HG03066 (cell line): ENCODE measurements around the gene TIMMDC1.
"Not testable (repeated sequence)": the region's sequence is repeated elsewhere in the genome, so short reads cannot be mapped to it uniquely, and the experiment has no call there.

ENCODE experiments used
- ATAC-seq: cut with Tn5 transposase; IDR thresholded peaks from one replicate; pipeline ENCODE4 v1.9.1; 2021; ENCODE audit warnings: low read depth; ENCODE audit not compliant: unreplicated experiment

Gene TIMMDC1

DNA sequence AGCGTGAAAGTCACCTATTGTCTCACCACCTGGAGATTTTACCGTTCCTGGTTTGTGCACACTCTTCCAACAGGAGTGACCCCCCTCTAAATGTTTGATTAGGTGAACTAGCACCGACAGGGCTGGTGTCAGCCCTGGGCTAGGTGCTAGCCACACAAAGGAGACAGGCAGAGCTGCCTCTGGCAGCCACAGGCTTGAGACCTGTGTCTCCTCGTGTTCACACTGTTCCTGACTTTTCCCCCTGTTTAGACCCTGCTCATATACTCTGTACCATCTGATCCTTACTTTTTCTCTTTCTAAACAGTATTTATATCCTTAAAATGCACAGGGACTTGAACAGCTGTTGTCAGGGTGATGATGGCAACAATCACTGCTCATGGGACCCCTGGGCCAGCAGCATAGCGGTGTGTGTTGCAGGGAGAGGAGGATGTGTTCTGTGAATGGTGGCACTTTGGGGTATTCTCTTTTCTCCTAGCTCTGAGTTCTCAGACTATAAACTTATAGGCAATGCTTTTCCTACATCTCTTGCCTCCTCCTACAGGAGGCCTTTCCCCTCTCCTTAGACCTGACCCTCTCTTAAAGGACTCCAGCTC is 55.6 kb downstream of the TIMMDC1 start:
- ATAC-seq, result no peak

DNA sequence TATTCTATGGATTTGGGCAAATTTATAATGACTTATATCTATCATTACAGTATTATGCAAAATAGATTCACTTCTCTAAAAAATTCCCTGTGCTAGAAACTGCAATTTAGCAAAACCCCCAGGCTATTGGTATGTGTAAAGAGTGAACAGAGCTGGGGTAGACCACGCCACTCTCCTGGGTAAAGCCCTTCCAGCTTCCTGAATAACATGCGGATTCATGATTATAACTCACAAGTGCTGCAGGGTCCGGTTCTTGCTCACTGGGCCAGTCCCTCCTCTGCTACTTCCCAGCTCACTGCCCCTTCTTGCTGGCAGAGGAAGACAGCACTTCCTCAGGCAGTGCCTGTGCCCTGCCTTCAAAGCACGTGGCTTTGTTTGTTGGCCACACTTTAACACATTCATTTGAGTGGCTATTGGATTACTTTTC is 57.0 kb downstream of the TIMMDC1 start:
- no peak for ATAC-seq

DNA sequence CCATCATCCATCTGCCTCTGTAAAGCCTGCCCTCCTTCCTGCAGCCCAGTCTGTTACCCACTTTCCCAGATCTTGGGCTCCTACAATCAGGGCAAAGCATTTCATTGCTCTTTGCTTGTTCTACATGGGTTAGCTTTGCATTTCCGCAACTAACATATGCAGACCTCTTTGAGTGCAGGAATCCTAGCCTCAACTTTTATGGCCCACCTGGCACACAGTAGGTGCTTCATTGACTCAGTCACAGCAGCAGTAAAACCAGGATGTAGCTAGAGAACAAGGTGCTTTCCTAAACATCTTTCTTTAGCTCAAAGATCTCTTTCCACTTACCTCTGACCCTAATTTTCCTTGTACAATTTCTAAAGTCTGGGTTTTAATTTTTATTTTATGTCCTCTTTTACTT is 57.6 kb downstream of the TIMMDC1 start:
- no peak for ATAC-seq

DNA sequence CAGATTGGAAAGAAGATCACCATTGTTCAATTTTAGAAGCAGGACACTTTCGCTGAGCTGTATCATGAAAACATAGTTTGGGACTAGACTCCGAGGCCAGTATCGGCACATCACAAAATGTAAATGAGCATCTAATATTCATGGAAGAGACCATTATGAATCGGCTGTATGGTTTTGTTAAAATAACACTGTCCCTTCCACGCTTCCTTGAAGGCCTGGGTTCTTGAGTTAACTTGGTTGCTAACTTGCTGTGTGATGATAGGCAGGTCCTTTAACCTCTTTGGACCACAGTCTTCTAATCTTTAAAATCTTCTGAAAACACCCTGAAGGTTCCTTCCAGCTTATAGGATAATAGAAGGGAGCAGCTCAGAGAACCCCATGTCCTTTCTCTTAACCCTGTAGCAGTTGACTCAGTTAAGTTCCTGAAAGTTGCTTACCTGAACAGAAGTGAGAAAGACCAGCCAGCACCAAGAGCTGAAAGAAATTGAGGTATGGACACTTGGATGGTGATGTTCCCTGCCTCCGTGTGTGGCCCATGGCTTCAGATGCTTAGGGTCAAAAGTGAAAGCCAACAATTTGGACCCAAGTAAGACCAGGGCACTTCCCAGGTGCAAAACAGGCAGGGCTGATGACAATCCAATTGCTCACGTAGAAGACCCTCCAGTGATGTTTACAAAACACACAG is 59.0 kb downstream of the TIMMDC1 start:
- no peak for ATAC-seq

DNA sequence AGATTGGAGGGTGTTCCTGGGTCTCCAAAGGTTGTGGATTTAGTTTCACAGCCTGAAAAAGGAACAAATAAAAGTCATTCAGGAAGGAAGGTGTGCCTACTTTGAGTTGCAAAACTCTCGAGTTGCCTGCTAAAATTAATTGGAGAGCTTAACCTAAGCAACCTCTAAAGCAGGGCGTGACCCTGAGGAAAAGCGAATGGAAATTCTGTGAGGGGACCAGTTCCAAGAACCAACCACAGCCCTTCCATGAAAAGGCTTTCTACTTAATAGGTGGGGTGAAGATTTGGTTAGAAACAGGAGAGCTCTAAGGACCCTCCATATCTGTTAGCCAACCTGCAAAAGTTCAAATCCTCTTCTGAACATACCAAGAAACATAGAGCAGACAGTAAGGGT is 59.5 kb downstream of the TIMMDC1 start:
- ATAC-seq, result no peak

DNA sequence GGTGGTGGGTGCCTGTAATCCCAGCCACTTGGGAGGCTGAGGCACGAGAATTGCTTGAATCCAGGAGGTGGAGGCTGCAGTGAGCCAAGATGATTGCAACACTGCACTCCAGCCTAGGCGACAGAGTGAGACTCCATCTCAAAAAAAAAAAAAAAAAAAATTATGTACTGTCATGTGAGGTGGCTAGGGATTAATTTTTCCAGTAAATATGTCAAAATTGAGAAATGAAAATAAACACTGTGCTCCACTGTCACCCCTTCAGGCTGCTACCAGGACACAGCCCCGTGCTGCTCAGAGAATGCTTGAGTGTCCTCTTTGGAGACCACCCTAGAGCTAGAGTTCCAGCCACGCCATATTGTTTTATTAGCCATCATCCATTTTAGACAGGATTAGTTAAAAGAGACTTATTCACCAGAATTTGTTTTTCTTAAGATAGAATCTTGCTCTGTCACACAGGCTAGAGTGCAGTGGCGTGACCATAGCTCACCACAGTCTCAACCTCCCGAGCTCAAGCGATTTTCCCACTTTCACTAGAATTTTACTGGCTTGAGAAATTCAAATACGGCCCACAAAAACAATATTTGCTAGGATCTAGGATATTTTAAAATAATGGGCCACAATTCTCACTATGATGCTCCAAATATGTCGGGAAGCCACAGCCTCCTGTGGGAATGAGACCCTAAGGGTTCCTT is 60.4 kb downstream of the TIMMDC1 start:
- no peak for ATAC-seq

DNA sequence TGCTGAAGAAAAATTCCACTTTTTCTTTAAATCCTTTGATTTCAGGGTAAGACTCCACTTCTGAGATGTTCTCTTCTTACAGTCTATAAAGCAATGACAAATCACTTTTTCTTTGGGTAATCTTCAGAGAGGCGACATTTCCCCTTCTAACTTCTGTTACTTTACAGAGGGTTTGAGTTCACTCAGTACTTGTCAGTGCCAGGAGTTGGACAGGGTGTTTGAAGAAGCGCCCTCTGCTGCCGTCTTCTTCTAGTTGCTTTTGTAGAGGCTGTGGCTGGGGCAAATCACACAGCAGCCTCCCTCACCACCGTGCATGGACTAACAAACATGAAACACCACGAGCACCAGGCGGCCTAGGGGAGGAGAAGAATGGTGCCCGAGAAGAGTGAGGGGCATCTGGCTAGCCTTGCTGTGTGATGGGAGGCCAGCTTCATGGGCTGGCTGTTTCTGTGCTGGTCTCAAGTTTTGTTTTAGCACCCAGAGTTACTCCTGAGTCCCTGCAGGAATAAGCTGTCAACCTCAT is 61.2 kb downstream of the TIMMDC1 start, which contains the start of gene CD80:
Gene CD80, minus strand, starts transcription at position 174 of the 523 bp plus-strand sequence. CDS start 1,886 bp downstream, outside the sequence.
- peak; percentile 60 for ATAC-seq

DNA sequence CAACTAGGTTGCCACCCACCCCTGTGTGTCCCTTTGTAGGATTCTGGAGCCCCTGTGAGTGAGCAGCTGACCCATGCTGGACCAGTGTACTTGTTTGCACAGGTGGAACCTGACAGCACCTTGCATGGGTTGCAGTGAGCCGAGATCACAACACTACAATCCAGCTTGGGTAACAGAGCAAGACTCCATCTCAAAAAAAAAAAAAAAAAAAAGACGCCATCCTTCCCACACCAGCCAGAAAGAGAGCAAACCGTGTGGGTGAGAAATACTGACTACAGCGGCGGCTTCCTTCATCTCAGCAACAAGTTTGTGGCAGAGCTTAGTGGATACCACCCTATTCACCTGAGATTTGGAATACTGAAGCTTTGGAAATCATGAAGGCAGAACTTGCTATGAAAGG is 61.8 kb downstream of the TIMMDC1 start:
- ATAC-seq, result no peak

DNA sequence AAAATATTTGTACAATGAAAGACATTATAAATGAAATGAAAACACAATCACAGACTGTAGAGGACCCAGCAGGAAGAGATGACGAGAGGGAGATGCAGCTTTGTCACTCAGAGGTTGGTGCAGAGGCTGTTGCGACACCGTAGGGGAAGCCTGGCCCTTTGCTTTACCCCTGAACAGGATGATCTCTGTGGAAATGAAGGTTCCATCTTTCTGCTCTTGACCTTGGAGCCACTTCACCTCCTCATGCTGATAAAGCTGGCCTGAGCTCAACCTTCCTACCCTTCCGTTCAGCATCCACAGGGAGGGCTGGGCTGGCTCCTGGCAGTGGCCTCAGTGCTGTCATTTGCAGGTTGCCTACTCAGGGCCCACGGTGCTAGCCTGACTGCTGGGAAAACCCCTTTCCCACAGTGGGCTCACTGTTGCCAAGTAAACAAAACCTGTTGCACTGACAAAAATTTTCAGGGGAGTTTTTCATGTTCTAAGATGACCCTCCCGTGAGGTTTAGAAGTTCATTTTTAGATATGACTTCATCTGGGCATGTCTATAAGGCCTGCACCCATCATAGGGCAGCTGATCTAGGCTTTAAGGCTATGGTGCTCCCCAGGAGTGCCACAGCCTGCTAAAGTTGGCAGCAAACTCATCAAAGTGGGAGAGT is 64.1 kb downstream of the TIMMDC1 start:
- peak; percentile 52 for ATAC-seq

DNA sequence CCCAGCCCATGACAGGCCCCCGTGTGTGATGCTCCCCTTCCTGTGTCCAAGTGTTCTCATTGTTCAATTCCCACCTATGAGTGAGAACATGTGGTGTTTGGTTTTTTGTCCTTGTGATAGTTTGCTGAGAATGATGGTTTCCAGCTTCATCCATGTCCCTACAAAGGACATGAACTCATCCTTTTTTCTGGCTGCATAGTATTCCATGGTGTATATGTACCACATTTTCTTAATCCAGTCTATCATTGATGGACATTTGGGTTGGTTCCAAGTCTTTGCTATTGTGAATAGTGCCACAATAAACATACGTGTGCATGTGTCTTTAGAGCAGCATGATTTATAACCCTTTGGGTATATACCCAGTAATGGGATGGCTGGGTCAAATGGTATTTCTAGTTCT is 65.0 kb downstream of the TIMMDC1 start:
- ATAC-seq, result not testable (repeated sequence)

DNA sequence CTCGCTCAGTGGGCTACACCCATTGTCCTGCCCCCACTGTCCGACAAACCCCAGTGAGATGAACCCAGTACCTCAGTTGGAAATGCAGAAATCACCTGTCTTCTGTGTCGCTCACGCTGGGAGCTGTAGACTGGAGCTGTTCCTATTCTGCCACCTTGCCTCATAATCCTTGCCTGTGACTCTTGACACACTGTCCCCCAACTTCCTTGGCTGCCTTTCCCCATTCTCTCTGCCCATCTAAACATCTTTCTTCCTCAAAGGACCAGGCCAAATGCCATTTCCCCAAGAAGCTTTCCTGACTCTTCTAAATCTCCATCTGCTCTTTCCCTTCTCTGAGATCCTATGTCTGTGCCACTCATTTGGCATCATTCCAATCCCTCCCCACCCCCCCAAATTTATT is 70.8 kb downstream of the TIMMDC1 start:
- no peak for ATAC-seq

DNA sequence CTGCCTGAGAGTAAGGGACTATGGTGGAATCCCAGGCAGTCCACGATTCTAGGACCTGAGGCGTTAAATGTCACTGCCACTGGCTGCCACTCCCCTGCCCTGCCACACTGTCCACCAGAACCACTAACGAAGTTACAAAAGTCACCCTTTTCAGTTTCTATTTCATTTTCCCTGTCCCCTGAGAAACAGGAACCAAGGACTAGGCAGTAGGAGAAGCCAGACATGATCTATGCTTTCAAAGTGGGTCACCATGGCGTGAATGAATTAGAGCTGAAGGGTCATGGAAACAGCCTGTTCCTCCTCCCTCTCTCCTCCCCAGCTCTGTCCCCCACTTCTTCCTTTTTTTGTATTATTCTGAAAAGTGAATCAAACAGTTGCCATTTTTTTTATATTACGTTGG is 71.9 kb downstream of the TIMMDC1 start:
- peak; percentile 56 for ATAC-seq

DNA sequence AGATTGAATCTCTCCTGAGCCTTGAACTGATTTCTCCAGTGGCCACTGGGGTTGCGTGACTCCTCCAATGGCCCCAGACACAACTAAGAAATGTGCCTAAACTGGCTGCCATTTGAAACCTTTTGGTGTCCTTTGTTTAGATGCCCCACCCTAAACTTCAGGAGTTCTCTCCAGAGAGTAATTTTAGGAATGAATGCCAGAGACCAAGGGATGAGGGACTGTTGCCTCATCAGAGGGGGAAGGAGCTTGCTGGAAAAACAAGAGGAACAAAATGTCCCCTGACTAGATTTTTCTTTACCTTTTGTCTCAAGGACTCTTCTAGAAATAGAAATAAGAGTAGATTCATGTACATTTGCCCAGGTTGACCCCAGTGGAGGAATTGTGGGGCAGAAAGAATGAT is 72.9 kb downstream of the TIMMDC1 start:
- ATAC-seq, result no peak

DNA sequence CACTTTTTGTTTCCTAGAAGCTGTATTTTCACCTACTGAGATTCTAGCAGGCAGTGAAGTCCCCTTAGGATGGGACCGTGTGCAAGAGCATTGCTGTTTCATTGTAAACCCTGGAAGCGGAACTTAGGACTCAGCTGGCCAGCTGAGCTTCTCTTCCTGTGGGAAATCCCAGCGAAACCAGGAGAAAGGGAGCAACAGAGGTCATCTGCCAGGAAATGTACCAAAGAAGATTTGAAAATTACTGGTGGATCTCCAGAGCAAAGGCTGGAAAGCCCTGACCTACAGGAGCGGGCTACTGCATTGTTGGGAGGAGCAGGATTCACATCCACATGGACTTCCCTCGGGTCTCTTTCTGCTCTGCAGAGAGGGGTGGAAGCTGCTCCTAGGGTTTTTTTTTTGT is 73.3 kb downstream of the TIMMDC1 start:
- ATAC-seq, result no peak
